Neural cell (in vitro differentiated cells): Measurements from ENCODE around the gene NKD1.

ENCODE experiments used
- CTCF ChIP-seq: fragments of 450-650 bp; IDR thresholded peaks from 2 replicates; pipeline ENCODE4 v1.5.1; 2014; ENCODE audit warnings: antibody characterized with exemption, mild to moderate bottlenecking, moderate library complexity; ENCODE audit not compliant: poor library complexity, severe bottlenecking
- EP300 ChIP-seq: fragments of 450-650 bp; conservative IDR thresholded peaks from 2 replicates; pipeline ENCODE4 v1.6.1; 2014; ENCODE audit warnings: antibody characterized with exemption, mild to moderate bottlenecking, moderate library complexity; ENCODE audit not compliant: poor library complexity, severe bottlenecking
- EZH2 ChIP-seq: fragments of 200-600, 300-800 bp; shearing (Covaris generic), sonication (generic); IDR thresholded peaks from 2 replicates; pipeline ENCODE4 v1.6.1; 2014; ENCODE audit warnings: antibody characterized with exemption, low read length, borderline replicate concordance, mild to moderate bottlenecking; ENCODE audit not compliant: insufficient read depth, poor library complexity, severe bottlenecking
- MXI1 ChIP-seq: fragments of 450-650 bp; conservative IDR thresholded peaks from 2 replicates; pipeline ENCODE4 v1.6.1; 2014; ENCODE audit warnings: antibody characterized with exemption, mild to moderate bottlenecking; ENCODE audit not compliant: poor library complexity, severe bottlenecking
- POLR2AphosphoS5 ChIP-seq: IDR thresholded peaks from 2 replicates; pipeline ENCODE4 v1.6.1; 2012
- RAD21 ChIP-seq: fragments of 450-650 bp; conservative IDR thresholded peaks from 2 replicates; pipeline ENCODE4 v1.6.1; 2014; ENCODE audit warnings: antibody characterized with exemption, mild to moderate bottlenecking, moderate library complexity
- TAF1 ChIP-seq: IDR thresholded peaks from 2 replicates; pipeline ENCODE4 v1.6.1; 2012; ENCODE audit warnings: low read depth
- TF ChIP-seq, protein P1 (sequence below): IDR thresholded peaks from 2 replicates; pipeline ENCODE4 v1.6.1; 2012; ENCODE audit warnings: borderline replicate concordance

DNA sequence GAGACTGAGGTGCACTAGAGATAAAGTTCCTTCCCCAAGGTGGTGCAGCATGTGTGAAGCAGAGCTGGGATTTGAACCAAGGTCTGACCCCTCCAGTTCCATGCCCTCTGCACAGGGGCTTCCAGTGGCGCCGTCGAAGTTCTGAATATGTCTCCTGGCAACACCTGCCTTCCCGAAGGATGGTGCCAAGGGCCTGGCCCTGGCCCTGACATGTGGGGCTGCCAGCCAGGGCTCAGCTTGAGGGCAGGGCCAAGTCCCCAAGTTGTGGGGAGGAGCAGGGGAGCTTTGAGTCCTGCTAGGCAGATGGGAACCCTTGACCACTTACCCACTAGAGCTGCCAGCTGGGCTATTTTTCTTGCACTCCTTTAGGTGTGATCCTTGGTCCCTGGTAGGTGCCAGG is 56.4 kb downstream of the NKD1 start:
- TF ChIP-seq RAD21 (no peak), POLR2AphosphoS5 (no peak), CTCF (no peak), EP300 (no peak), EZH2 (no peak), TAF1 (no peak), MXI1 (no peak)
- TF ChIP-seq, protein P1, sequence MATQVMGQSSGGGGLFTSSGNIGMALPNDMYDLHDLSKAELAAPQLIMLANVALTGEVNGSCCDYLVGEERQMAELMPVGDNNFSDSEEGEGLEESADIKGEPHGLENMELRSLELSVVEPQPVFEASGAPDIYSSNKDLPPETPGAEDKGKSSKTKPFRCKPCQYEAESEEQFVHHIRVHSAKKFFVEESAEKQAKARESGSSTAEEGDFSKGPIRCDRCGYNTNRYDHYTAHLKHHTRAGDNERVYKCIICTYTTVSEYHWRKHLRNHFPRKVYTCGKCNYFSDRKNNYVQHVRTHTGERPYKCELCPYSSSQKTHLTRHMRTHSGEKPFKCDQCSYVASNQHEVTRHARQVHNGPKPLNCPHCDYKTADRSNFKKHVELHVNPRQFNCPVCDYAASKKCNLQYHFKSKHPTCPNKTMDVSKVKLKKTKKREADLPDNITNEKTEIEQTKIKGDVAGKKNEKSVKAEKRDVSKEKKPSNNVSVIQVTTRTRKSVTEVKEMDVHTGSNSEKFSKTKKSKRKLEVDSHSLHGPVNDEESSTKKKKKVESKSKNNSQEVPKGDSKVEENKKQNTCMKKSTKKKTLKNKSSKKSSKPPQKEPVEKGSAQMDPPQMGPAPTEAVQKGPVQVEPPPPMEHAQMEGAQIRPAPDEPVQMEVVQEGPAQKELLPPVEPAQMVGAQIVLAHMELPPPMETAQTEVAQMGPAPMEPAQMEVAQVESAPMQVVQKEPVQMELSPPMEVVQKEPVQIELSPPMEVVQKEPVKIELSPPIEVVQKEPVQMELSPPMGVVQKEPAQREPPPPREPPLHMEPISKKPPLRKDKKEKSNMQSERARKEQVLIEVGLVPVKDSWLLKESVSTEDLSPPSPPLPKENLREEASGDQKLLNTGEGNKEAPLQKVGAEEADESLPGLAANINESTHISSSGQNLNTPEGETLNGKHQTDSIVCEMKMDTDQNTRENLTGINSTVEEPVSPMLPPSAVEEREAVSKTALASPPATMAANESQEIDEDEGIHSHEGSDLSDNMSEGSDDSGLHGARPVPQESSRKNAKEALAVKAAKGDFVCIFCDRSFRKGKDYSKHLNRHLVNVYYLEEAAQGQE = no peak
